Myocyte (in vitro differentiated cells): Measurements from ENCODE around the gene GXYLT1. TPM values are rescaled to one million over a fixed set of nuclear protein-coding genes. Genes with fewer than 3 reads are reported as not detected.
"Not testable (repeated sequence)": the region's sequence is repeated elsewhere in the genome, so short reads cannot be mapped to it uniquely, and the experiment has no call there.

Experiments used
- DNase-seq: peaks from one replicate; pipeline ENCODE4 v3.0.0-alpha.2; 2012; ENCODE audit warnings: low read depth
- total RNA-seq: library from RNA; depleted of rRNA; stranded (reverse); fragments of >200 nt; gene quantifications from 2 replicates; pipeline ENCODE4 v1.2.3, GENCODE V29; 2014

The GXYLT1 gene
- total RNA-seq, 1 donor from 2014 or later, result 4.7 TPM

DNA sequence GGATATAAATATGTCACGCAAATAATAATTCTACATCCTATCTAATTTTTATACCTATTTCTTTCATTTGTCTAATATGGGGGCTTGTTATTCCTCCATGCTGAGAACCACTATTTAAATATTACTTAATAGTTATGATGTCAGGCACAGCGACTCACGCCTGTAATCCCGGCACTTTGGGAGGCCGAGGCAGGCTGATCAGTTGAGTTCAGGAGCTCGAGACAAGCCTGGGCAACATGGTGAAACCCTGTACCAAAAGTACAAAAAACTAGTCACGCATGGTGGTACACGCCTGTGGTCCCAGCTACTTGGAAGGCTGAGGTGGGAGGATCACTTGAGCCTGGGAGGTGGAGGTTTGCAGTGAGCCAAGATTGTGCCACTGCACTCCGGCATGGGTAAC lies 45.2 kb downstream of the GXYLT1 start:
- no peak for DNase-seq

- no peak for DNase-seq
Measured at GRCh38 chr12:42097971-42098370, 46.7 kb downstream of the GXYLT1 start.

DNA sequence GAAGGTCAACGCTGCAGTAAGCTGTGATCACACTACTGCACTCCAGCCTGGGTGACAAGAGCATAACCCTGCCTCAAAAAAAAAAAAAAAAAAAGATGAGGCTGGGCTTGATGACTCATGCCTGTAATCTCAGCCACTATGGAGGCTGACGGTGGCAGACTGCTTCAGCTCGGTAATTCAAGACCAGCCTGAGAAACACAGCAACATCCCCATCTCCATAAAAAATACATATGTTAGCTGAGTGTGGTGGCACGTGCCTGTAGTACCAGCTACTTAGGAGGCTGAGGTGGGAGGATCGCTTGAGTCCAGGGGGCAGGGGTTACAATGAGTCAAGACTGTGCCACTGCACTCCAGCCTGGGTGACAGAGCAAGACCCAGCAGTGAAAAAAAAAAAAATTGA lies 50.4 kb downstream of the GXYLT1 start:
- peak; percentile 58 for DNase-seq

- DNase-seq, result no peak
Measured at GRCh38 chr12:42091769-42092168, 52.9 kb downstream of the GXYLT1 start.

DNA sequence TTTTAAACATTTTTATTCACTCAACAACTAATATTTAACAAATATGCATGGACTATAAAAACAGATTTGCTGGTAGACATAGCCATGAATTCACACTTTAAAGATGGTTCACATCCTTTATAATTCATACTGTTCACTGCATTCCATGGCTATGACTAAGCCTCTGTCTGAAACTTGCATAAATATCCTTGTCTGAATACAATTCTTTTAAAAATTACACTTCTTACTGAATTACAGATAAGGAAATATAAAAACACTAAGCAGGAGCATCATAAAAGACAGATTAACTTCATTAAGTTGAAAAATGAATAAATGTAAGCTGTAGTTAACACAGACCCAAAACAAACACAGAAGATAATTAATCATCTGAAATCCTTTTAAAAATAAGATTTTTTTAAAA lies 53.8 kb downstream of the GXYLT1 start:
- no peak for DNase-seq

- DNase-seq, result peak; percentile 62
Measured at GRCh38 chr12:42086031-42086430, 58.6 kb downstream of the GXYLT1 start.

GRCh38 chr12:42085594-42085993 lies 59.1 kb downstream of the GXYLT1 start:
- DNase-seq, result no peak

- no peak for DNase-seq
Measured at GRCh38 chr12:42084522-42084921, 60.2 kb downstream of the GXYLT1 start.

GRCh38 chr12:42076976-42077375 lies 67.7 kb downstream of the GXYLT1 start:
- DNase-seq, result no peak

DNA sequence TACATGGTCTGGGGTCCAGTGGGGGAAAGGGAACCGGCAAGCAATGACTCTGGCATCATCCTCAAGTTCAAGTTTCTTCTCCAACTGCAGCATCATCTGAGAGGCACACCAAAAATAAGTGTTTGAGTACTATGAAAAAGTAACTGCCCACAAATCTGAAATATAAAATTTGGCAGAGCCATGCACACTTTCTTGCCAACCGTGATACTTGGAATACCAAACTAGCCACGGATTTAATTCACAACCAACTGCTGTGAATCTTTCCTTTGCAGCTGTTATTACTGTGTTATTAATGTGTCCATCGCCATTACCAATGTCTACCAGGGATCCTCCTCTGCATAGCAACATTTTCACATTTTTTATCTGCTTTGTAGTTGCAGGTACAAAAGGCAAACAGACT lies 74.6 kb downstream of the GXYLT1 start:
- DNase-seq, result peak; percentile 85

DNA sequence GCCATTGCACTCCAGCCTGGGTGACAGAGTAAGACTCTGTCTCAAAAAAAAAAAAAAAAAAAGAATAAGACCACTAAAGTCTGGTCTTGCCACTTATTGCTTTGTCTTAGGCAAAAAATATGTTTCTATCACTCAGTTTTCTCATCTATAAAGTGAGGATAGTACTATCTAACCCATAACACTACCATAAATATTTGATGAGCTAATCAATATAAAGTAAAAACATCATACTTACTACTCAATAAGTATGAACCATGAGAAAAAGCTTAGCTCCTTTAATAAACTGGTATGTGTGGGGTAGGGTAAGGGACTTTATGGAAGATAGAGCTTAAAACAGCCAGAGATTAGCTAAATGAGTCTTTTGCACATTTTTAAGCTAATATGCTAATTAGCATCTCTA lies 85.5 kb downstream of the GXYLT1 start:
- DNase-seq, result no peak

DNA sequence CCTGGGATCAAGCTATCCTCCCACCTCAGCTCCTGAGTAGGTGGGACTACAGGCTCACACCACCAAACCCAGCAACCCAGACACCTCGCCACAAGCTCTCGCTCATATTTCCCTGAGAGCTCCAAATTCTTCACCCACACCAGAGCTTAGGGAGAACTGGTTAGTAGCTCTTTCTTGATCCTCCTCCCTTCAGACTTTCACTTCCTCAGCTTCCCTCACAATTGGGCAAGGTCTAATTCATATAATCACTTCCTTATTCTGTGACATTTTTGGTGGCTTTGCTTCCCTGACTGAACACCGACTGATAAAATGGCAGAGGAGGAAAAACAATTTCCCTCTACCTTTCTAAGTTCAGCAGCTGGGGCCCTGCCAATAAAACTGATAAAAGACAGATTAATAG lies 88.5 kb downstream of the GXYLT1 start:
- no peak for DNase-seq

- DNase-seq, result no peak
Measured at GRCh38 chr12:42053456-42053855, 91.2 kb downstream of the GXYLT1 start.

DNA sequence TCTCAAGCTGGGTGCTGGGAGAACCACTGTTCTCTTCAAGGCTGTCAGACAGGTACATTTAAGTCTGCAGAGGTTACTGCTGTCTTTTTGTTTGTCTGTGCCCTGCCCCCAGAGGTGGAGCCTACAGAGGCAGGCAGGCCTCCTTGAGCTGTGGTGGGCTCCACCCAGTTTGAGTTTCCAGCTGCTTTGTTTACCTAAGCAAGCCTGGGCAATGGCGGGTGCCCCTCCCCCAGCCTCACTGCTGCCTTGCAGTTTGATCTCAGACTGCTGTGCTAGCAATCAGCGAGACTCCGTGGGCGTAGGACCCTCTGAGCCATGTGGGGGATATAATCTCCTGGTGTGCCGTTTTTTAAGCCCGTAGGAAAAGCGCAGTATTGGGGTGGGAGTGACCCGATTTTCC lies 95.7 kb downstream of the GXYLT1 start:
- DNase-seq, result not testable (repeated sequence)

DNA sequence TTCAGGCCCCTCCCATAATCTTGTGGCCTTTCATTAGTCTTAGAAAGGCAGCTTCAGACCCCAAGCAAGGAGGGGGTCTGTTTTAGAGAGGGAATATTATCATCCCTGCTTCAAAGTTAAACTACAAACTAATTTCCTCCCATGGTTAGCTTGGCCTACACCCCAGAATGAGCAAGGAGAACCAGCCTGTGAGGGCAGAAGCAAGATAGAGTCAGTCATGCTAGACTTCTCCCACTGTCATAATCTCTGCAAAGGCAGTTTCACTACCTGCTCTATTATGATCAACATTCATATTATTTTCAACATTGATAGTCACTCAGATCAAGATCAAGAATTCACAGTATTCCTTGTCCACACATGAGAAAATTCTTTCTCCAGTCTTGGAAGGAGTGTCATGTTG lies 105.1 kb downstream of the GXYLT1 start:
- DNase-seq, result no peak

DNA sequence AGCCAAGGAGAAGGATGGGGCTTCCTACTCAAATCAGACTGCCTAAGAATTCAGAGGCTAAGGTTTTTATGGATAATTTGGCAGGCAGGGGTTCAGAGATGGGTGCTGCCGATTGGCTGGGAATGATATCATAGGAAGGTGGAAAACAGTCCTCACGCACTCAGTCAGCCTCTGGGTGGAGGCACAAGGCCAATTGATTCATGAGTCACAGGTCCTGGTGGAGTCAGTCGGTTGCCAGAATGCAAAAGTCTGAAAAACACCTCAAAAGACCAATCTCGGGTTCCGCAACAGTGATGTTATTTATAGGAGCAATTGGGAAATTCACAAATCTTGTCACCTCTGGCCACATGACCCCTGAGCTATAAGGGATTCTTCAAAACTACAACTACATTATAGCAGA lies 105.5 kb downstream of the GXYLT1 start:
- peak; percentile 10 for DNase-seq

DNA sequence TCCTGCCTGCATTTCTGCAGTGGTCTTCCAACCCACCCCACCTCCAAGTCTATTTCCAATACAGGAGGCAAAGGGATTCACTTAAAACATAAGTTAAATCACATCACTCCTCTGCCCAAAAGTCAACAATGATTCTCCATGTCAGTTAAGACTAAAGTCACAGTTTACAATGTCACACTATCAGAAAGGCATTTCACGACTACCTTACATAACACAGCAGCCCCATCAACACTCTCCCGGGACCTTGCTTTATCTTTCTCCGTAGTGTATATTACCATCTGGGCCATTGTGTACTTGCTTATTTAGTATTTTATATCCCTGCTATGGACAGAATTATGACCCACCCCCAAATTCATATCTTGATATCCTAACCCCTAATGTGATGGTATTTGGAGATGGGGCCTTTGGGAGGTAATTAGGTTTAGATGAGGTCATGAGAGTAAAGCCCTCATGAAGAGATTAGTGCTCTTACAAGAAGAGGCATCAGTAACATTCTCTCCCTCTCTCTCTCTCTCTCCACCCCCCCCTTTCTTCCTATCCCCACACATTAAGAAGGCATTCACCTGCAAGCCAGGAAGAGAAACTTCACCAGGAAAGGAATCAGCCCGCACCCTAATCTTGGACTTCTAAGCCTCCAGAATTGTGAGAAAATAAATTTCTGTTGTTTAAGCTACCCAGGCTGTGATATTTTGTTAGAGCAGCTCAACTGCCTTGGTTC lies 112.7 kb downstream of the GXYLT1 start:
- no peak for DNase-seq

Other genes with a start within 250 kb of the GXYLT1 start
- 20.5 and 23.5 TPM in 2 replicates for gene YAF2, start 93.4 kb upstream of the GXYLT1 start, total RNA-seq
- gene ZCRB1, start 181.2 kb upstream of the GXYLT1 start, total RNA-seq, result 36.0 and 40.1 TPM in 2 replicates
- 60.0 and 89.6 TPM in 2 replicates for gene PPHLN1, start 181.3 kb upstream of the GXYLT1 start, total RNA-seq